ENCODE measurements around the gene ZNF311.

DNA sequence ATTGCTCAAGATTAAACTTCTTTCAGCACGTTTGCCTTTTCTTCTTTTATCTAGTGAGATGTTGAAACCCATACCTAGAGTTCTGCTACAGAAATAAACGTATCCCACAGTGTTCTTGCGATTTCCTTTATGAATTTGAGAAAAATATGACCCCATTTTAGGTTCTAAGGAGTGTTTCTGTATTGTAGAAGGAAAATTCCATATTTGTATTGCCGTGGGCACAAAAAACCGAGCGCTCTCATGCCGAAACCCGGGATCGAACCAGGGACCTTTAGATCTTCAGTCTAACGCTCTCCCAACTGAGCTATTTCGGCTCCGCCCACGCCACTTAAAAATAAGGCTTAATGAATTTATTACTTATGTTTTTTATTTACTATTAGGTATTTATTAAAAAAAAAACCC lies 23.7 kb downstream of the ZNF311 start:
- no peak for TF ChIP-seq POLR2A (IDR thresholded peaks at IDR 0.05; ENCODE audit: low read length)
- TF ChIP-seq GATA1 (IDR thresholded peaks at IDR 0.05; ENCODE audit: low read depth, low read length), result no peak
